Mesodermal cell (in vitro differentiated cells): ENCODE measurements around the gene PDE4C.
A peak's percentile ranks its signal among the peaks of the same experiment; 100 is the strongest.

Experiments
- H3K27ac ChIP-seq: 2 replicates; pipeline ENCODE4 v1.7.0; 2013; ENCODE audit warnings: mild to moderate bottlenecking, low read depth, low read length, moderate library complexity; ENCODE audit not compliant: severe bottlenecking
- H3K36me3 ChIP-seq: 2 replicates; pipeline ENCODE4 v1.7.1; 2013; ENCODE audit warnings: mild to moderate bottlenecking, low read length, moderate library complexity; ENCODE audit not compliant: control insufficient read depth, insufficient read depth
- H3K4me1 ChIP-seq: one replicate; pipeline ENCODE4 v1.7.1; 2013; ENCODE audit warnings: mild to moderate bottlenecking, low read length; ENCODE audit not compliant: insufficient read depth, control insufficient read depth, poor library complexity, severe bottlenecking
- H3K4me3 ChIP-seq: 2 replicates; pipeline ENCODE4 v1.7.0; 2013; ENCODE audit warnings: low read length, control low read depth, mild to moderate bottlenecking; ENCODE audit not compliant: insufficient read depth, poor library complexity, severe bottlenecking; ENCODE audit errors: extremely low read depth
- H3K9me3 ChIP-seq: 2 replicates; pipeline ENCODE4 v1.7.1; 2013; ENCODE audit warnings: mild to moderate bottlenecking, low read length, moderate library complexity; ENCODE audit not compliant: control insufficient read depth
- WGBS, 2 experiments: methylation state at CpG; one replicate each; pipeline ENCODE4 v1.1.5; 2013; ENCODE audit warnings: missing lambda C conversion rate in 2 of 2; ENCODE audit not compliant: insufficient coverage in 2 of 2; 5-methylcytosine and 5-hydroxymethylcytosine counted together

PDE4C gene

DNA sequence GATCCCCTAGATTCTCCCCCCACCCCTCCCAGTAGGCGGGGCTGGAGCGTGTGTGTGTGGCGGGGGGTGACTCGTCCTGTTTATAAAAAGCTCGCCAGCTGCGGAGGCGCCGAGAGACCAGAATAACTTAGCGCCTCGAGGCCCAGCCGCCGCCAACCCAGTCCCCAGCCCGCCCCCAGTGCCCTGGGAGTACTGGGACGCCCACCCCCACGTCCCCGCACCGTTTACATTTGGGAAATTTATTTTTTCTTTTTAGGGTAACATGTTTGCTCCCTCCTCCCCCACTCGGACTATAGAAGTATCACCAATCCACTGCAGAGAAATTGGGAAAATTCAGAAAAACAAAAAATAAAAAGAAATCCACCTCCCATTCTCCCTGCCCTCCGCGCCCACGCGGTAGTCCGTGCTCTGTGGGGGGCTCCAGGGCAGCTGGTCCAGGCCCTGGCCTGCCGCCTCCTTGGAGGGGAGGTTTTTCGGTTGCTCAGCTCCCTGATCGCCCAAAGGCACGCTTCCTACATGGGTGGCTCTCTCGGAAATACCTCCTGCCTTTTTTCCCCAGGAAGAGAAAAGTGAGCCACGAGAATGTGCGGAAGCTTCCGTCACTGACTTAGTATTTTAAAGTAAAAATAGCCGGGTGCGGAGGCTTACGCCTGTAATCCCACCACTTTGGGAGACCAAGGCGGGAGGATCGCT is 20.9 kb downstream of the PDE4C start:
- Histone ChIP-seq H3K36me3 (no peaks in the 10 kb centered on the region), H3K27ac (peak overlapping the region; percentile 92), H3K9me3 (no peaks in the 10 kb centered on the region), H3K4me1 (peaks cover 13% of the 10 kb centered on the region), H3K4me3 (peak overlapping the region; percentile 56)
- WGBS, 2 experiments, result 18 to 23% methylated on average over 15 to 16 of the region's 36 CpGs

DNA sequence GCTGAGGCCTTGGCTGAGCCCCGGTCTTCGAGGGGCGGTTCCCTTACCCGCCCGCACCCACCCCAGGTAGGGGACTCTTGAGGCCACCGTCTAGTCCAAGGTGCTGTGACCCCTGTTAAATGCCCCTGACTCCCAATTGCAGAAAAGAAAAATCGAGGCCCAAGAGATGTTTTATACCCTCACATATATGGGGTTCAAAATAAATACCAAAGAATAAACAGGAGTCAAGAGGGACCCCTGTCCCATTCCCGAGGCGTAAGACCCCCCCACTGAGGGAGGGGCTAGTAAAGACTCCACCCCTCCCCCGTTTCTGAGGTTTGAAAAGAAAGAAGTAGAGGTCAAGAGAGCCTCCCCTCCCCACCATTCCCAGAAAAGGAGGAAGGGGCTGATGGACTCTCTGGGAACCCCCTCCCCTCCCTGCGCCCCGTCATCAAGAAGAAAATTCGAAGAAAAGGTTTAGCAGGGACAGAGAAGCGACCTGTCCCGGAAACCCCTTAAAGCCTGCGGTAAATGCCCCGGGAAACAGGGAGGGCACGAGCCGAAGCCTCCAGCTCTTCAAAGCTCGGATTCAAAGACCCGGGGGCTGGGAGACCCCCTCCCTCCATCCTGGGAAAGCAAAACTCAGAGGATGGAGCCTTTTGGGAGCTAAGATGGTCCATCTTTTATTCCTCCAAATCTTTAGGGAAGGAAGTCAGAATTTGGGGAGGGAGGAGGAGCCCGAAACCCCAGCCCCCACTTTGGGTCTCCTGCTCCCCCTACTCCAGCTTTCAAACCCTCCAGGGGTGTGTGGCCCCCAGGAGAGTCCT is 21.6 kb downstream of the PDE4C start:
- peak overlapping the region; percentile 92 for H3K27ac ChIP-seq
- WGBS, 2 experiments, result 0 to 2% methylated on average over 6 to 8 of the region's 22 CpGs
- H3K4me3 ChIP-seq, result peak overlapping the region; percentile 56
- no peaks in the 10 kb centered on the region for H3K36me3 ChIP-seq
- no peaks in the 10 kb centered on the region for H3K9me3 ChIP-seq
- H3K4me1 ChIP-seq, result peaks cover 13% of the 10 kb centered on the region

DNA sequence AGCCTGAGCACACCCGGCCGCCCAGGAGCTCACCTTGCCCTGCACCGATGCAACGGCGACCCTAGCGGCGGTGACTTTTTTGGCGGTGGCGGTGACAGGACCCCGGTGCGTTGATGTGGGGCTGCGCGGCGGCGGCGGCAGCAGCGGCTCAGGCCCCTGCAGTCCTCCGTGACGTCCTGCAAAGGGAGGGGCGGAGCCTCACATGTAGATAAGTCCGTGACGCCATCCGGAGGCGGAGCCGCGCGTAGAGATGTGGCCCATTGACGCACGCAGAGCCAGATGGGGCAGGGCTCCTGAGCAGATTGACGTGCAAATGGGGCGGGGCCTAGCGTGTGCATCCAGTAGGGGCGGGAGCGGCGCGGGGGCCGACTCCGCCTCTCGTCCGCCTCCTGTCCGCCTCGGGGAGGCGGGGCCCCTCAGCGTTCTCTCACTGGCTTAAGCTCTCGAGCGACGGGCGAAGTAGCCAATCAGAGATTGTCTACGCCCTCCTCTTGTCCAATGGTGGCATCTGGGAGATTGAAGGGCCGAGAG is 22.3 kb downstream of the PDE4C start, which contains the start of gene RAB3A:
Gene RAB3A, minus strand, starts transcription at position 180 of the 531 bp plus-strand sequence. CDS start 1,302 bp downstream, outside the sequence.
- no peaks in the 10 kb centered on the region for H3K36me3 ChIP-seq
- no peaks in the 10 kb centered on the region for H3K9me3 ChIP-seq
- 0% methylated on average over 49 of the region's 50 CpGs for WGBS, 2 experiments
- peaks cover 13% of the 10 kb centered on the region for H3K4me1 ChIP-seq
- H3K27ac ChIP-seq, result peak within 1 kb of the TSS; percentile 92
- H3K4me3 ChIP-seq, result peak within 1 kb of the TSS; percentile 56

DNA sequence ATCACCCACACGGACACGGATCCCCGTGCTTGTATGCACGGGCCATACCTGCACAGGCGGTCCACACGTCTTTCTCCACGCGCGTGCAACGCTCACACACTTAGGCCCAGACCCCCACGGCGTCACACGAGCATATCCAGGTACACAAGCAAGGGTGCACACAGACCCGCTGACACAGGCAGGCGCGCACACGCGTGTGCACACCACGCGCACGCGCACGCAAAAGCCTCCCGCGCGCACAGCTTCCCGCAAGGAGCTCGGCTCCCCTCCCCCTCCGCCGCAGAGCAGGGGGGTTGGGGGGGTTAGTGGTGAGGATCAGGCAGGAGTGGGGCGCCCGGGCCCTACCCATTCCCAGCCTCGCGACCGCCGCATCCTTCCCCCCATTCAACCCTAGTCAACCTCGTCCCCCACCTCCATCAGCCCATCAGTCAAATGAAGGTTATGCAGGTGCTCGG is 22.8 kb downstream of the PDE4C start:
- Histone ChIP-seq H3K4me1 (peaks cover 13% of the 10 kb centered on the region), H3K27ac (no peak overlapping the region), H3K4me3 (peak overlapping the region; percentile 50), H3K9me3 (no peaks in the 10 kb centered on the region), H3K36me3 (no peaks in the 10 kb centered on the region)
- WGBS, 2 experiments, result 15 to 18% methylated on average over 22 to 30 of the region's 38 CpGs

DNA sequence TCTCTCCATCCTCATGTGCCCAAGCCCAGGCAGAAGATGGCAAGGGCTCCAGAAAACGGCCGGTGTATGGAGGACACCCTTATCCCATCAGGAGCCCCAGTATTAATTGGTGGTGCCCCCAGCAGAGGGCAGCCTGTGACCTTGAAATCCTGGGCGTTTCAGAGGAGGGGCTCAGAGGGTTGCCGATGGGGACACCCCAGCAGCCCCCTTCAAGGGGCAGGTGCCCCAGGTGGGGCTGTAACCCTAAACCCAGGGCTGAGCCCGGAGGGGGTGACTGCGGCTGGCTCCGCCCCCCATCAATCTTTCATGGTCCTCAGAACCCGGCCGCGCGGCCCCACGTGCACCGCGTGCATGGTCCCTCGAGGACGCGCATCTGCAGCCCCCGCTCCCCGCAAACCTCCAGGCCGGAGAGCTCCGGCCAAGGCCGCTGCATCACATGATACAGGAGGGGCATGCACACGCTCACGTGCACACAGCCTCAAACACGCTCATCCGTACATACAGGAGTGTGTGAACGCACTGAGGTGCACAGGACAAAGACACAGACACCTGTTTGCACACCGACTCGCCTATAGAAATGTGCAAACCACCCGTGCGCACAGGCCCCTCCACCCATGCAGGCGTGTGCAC is 23.3 kb downstream of the PDE4C start:
- H3K4me3 ChIP-seq, result peak overlapping the region; percentile 50
- WGBS, 2 experiments, result 47% methylated on average over 30 to 31 of the region's 32 CpGs
- no peak overlapping the region for H3K27ac ChIP-seq
- no peaks in the 10 kb centered on the region for H3K9me3 ChIP-seq
- H3K36me3 ChIP-seq, result no peaks in the 10 kb centered on the region
- peaks cover 13% of the 10 kb centered on the region for H3K4me1 ChIP-seq

DNA sequence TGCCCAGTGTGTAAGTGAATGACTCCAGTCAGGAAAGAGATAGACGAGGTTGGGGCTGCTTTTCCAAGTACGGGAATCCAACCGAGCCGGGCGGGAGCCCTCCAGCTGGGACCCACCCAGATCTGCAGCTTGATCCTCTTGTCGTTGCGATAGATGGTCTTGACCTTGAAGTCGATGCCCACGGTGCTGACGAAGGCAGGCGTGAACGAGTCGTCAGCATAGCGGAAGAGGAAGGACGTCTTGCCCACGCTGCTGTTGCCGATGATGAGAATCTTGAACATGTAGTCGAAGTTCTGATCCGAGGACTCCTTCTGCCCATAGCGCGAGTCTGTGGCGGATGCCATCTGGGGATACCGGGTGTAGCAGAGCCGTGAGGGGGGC is 23.9 kb downstream of the PDE4C start:
- no peaks in the 10 kb centered on the region for H3K36me3 ChIP-seq
- H3K27ac ChIP-seq, result no peak overlapping the region
- WGBS, 2 experiments, result 91 to 92% methylated on average over 23 to 24 of the region's 24 CpGs
- no peak overlapping the region for H3K4me3 ChIP-seq
- peaks cover 13% of the 10 kb centered on the region for H3K4me1 ChIP-seq
- no peaks in the 10 kb centered on the region for H3K9me3 ChIP-seq

DNA sequence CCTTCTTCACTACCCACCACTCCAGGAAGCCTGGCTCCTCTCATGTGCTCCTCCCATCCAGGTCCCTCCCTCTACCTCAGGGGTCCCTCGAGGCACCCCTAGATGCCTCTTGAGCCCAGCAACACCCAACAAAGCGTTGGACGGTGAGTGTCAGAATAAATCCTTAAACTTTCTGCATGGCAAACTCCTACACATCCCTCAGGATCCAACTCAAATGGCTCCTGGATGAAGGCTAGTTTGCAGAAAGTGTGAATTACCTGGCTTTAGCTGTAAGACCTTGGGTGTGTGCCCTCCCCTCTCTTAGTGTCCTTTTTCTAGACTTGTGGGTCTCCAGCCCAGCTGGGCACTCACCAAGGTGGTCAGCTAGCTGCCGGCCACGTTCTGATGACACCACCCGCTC is 27.9 kb downstream of the PDE4C start:
- 89 to 100% methylated on average over 1 to 2 of the region's 6 CpGs for WGBS, 2 experiments
- Histone ChIP-seq H3K27ac (no peak overlapping the region), H3K36me3 (peaks cover 17% of the 10 kb centered on the region), H3K4me3 (no peak overlapping the region), H3K4me1 (peaks cover 9% of the 10 kb centered on the region), H3K9me3 (no peaks in the 10 kb centered on the region)

DNA sequence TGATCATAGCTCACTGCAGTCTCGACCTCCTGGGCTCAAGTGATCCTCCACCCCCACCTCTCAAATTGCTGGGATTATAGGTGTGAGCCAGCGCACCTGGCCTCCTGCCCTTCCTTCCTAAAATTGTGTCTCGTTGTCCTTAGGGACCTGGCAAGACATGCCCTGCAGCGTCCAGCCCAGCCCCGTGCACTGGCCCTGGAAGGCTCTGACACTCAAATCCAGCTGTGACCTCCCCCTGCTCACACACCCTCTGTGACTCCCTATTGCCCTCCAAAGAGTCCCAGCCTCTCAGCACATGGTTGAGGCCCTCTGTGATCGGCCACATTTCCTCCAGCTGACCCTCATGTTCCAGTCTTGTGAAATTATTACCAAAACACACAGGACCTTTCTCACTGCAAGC is 28.3 kb downstream of the PDE4C start:
- 83 to 98% methylated on average over 4 to 6 of the region's 6 CpGs for WGBS, 2 experiments
- no peak overlapping the region for H3K4me3 ChIP-seq
- H3K36me3 ChIP-seq, result peaks cover 17% of the 10 kb centered on the region
- H3K9me3 ChIP-seq, result no peaks in the 10 kb centered on the region
- H3K4me1 ChIP-seq, result peaks cover 5% of the 10 kb centered on the region
- no peak overlapping the region for H3K27ac ChIP-seq

DNA sequence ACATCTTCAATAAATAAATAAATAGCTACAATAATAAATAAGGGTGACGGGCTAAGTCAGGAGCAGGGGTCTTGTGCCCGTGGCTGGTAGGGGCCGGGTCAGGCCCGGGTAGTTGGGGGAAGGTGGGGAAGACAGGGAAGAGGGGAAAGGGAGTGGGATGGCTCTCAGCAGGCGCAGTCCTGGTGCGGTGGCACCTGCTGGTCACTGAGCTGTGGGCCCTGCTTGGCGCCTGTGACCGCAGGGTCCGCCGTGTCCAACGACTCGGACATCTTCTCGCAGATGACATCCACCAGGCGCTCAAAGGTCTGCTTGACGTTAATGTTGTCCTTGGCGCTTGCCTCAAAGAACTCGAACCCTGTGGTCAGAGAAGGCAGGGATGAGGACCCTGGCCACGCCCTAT is 28.9 kb downstream of the PDE4C start:
- Histone ChIP-seq H3K27ac (no peak overlapping the region), H3K4me3 (no peak overlapping the region), H3K9me3 (no peaks in the 10 kb centered on the region), H3K4me1 (peaks cover 3% of the 10 kb centered on the region), H3K36me3 (peaks cover 17% of the 10 kb centered on the region)
- 94 to 96% methylated on average over 15 to 18 of the region's 18 CpGs for WGBS, 2 experiments

DNA sequence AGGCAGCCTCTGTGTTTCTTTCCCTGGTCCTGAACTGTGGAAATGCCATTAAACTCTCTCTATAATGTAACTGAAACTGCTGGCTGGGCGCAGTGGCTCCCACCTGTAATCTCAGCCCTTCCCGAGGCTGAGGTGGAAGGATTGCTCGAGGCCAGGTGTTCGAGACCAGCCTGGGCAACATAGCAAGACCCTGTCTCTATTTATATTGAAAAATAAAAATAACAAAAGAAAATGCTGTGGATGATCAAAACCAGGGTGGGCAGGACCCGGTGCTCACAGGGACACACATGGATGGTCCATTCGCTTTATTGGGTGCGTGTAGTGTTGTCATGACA is 29.8 kb downstream of the PDE4C start:
- H3K4me3 ChIP-seq, result no peak overlapping the region

More for the DNA sequence above, 29.8 kb downstream of the PDE4C start:
- Histone ChIP-seq H3K27ac (no peak overlapping the region), H3K4me1 (peaks cover 3% of the 10 kb centered on the region), H3K36me3 (peaks cover 17% of the 10 kb centered on the region), H3K9me3 (no peaks in the 10 kb centered on the region)
- WGBS, 2 experiments, result 92% methylated on average over 4 of the region's 7 CpGs; no CpG with 5 or more reads in 1 of the 2 experiments
